OCI-LY3 (cell line): ENCODE measurements around the gene ZNF106.

Experiments
- H2AFZ ChIP-seq: fragments of 200-600, 300-600 bp; shearing (Covaris generic); 2 replicates; pipeline ENCODE4 v1.6.0; 2014; ENCODE audit warnings: antibody characterized with exemption, low read depth, low read length
- H3K27ac ChIP-seq: fragments of 200-600, 300-600 bp; sonication (generic); 2 replicates; pipeline ENCODE4 v1.5.1; 2014; ENCODE audit warnings: mild to moderate bottlenecking, low read length, moderate library complexity, mixed read lengths
- H3K27me3 ChIP-seq: fragments of 200-600, 300-600 bp; sonication (generic); 2 replicates; pipeline ENCODE4 v1.6.1; 2014; ENCODE audit warnings: low read depth, low read length, mixed read lengths
- H3K36me3 ChIP-seq: fragments of 200-600, 300-600 bp; sonication (generic); replicated peaks from 2 replicates; pipeline ENCODE3; 2014; ENCODE audit warnings: low read depth, low read length, mixed read lengths
- H3K4me1 ChIP-seq: fragments of 300-600, 200-600 bp; sonication (generic); 2 replicates; pipeline ENCODE4 v1.6.1; 2014; ENCODE audit warnings: low read length, mixed read lengths
- H3K4me2 ChIP-seq: fragments of 200-600, 300-600 bp; sonication (generic); 2 replicates; pipeline ENCODE4 v1.6.1; 2014; ENCODE audit warnings: low read length, mixed read lengths
- H3K4me3 ChIP-seq: fragments of 300-600, 200-600 bp; sonication (generic); 2 replicates; pipeline ENCODE4 v1.5.1; 2014; ENCODE audit warnings: antibody characterized with exemption, mild to moderate bottlenecking, low read length, moderate library complexity
- H3K79me2 ChIP-seq: fragments of 300-600, 200-600 bp; shearing (Covaris generic); 2 replicates; pipeline ENCODE4 v1.6.1; 2014; ENCODE audit warnings: mild to moderate bottlenecking, low read length, mixed read lengths
- H3K9ac ChIP-seq: fragments of 300-600, 200-600 bp; shearing (Covaris generic); 2 replicates; pipeline ENCODE4 v1.6.0; 2014; ENCODE audit warnings: mild to moderate bottlenecking, low read length, moderate library complexity
- H3K9me3 ChIP-seq: fragments of 200-600, 300-600 bp; shearing (Covaris generic); 2 replicates; pipeline ENCODE4 v1.6.1; 2014; ENCODE audit warnings: low read length, mixed read lengths; ENCODE audit not compliant: insufficient read depth
- H4K20me1 ChIP-seq: fragments of 200-600, 300-600 bp; sonication (generic); 2 replicates; pipeline ENCODE4 v1.6.1; 2016; ENCODE audit warnings: low read length, mixed read lengths; ENCODE audit not compliant: insufficient read depth
- EZH2phosphoT487 ChIP-seq: fragments of 200-600 bp; shearing (Covaris generic); IDR thresholded peaks from 2 replicates; pipeline ENCODE4 v1.6.1; 2018; ENCODE audit warnings: antibody characterized with exemption, mixed run types, low read depth
- TF ChIP-seq, protein P1 (sequence below): fragments of 200-600, 300-600 bp; sonication (generic); IDR thresholded peaks from 2 replicates; pipeline ENCODE4 v1.5.1; 2014; ENCODE audit warnings: antibody characterized with exemption, low read length, low read depth

The ZNF106 gene

GRCh38 chr15:42374810-42375209 lies 116.1 kb downstream of the ZNF106 start:
- TF ChIP-seq, protein P1, sequence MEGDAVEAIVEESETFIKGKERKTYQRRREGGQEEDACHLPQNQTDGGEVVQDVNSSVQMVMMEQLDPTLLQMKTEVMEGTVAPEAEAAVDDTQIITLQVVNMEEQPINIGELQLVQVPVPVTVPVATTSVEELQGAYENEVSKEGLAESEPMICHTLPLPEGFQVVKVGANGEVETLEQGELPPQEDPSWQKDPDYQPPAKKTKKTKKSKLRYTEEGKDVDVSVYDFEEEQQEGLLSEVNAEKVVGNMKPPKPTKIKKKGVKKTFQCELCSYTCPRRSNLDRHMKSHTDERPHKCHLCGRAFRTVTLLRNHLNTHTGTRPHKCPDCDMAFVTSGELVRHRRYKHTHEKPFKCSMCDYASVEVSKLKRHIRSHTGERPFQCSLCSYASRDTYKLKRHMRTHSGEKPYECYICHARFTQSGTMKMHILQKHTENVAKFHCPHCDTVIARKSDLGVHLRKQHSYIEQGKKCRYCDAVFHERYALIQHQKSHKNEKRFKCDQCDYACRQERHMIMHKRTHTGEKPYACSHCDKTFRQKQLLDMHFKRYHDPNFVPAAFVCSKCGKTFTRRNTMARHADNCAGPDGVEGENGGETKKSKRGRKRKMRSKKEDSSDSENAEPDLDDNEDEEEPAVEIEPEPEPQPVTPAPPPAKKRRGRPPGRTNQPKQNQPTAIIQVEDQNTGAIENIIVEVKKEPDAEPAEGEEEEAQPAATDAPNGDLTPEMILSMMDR, result no peak
- H3K27ac ChIP-seq, result no peak overlapping the region
- H3K9me3 ChIP-seq, result no peaks in the 10 kb centered on the region
- no peak overlapping the region for H3K4me2 ChIP-seq
- H3K79me2 ChIP-seq, result no peaks in the 10 kb centered on the region
- H3K9ac ChIP-seq, result no peak overlapping the region
- H2AFZ ChIP-seq, result no peak overlapping the region
- H3K36me3 ChIP-seq, result no peaks in the 10 kb centered on the region
- H3K4me3 ChIP-seq, result no peak overlapping the region
- H4K20me1 ChIP-seq, result no peaks in the 10 kb centered on the region
- no peaks in the 10 kb centered on the region for H3K4me1 ChIP-seq
- no peaks in the 10 kb centered on the region for H3K27me3 ChIP-seq

- Histone ChIP-seq H3K4me3 (no peak overlapping the region), H3K27me3 (no peaks in the 10 kb centered on the region), H2AFZ (no peak overlapping the region), H3K9me3 (no peaks in the 10 kb centered on the region), H3K36me3 (no peaks in the 10 kb centered on the region), H3K27ac (no peak overlapping the region), H3K4me2 (no peak overlapping the region), H3K4me1 (no peaks in the 10 kb centered on the region), H3K79me2 (no peaks in the 10 kb centered on the region), H3K9ac (no peak overlapping the region), H4K20me1 (no peaks in the 10 kb centered on the region)
- TF ChIP-seq EZH2phosphoT487, result no peak
- TF ChIP-seq, protein P1, result no peak
Measured at GRCh38 chr15:42373936-42374335, 117.0 kb downstream of the ZNF106 start.

DNA sequence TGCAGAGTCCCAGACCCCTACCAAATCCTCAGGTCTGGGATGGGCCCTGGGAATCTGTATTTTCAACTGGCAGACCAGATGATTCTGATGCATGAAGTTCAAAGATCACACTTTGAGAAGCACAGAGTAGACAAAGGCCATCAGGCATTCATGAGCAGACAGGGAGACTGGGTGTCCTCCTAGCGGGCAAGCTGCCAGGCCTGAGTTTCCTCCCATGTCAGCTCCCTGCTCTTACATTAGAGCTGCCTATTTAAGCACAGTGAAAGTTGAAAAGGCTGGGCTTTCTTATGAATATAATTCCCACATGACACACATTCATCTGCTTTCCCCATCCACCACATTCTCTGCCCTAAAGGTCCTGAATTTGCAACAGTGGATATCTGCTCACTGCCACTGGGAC lies 117.7 kb downstream of the ZNF106 start:
- Histone ChIP-seq H4K20me1 (no peaks in the 10 kb centered on the region), H3K4me1 (no peaks in the 10 kb centered on the region), H3K4me3 (no peak overlapping the region), H3K27me3 (no peaks in the 10 kb centered on the region), H3K4me2 (no peak overlapping the region), H3K27ac (no peak overlapping the region), H3K36me3 (no peaks in the 10 kb centered on the region), H3K79me2 (no peaks in the 10 kb centered on the region), H3K9me3 (no peaks in the 10 kb centered on the region), H3K9ac (no peak overlapping the region), H2AFZ (no peak overlapping the region)
- no peak for TF ChIP-seq EZH2phosphoT487
- TF ChIP-seq, protein P1, result no peak

DNA sequence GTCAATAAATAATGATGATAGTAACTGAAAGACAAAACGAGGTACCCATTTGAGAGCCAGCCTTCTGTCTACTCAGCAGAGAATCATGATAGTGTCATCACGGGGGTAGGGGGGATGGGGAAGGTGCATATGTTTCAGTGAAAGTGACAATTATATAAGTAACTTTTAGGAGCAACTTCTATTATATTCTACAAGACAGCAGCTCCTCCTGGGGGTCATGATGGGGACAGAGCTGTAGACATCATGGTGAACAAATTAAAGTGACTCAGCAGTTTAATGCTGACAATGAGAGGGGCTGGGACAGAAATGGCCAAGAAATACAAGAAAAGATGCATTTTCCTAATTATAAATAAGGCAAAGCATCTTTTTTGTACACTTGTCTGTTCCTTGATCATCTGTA lies 119.8 kb downstream of the ZNF106 start:
- no peak for TF ChIP-seq EZH2phosphoT487
- TF ChIP-seq, protein P1, result peak; percentile 26
- Histone ChIP-seq H3K9me3 (no peaks in the 10 kb centered on the region), H3K79me2 (no peaks in the 10 kb centered on the region), H2AFZ (no peak overlapping the region), H3K4me1 (no peaks in the 10 kb centered on the region), H3K36me3 (no peaks in the 10 kb centered on the region), H3K27me3 (no peaks in the 10 kb centered on the region), H3K4me3 (no peak overlapping the region), H3K27ac (no peak overlapping the region), H4K20me1 (no peaks in the 10 kb centered on the region), H3K4me2 (no peak overlapping the region), H3K9ac (no peak overlapping the region)
